Thoracic aorta (tissue), 2 donors: ENCODE data around the gene RDH5. TPM values are rescaled to one million over a fixed set of nuclear protein-coding genes. Genes with fewer than 3 reads are reported as not detected.

ENCODE experiments used
- ATAC-seq: fragments of 150-250 bp; one replicate; pipeline ENCODE4 v1.8.0; 2017; ENCODE audit warnings: low read depth; ENCODE audit not compliant: insufficient number of reproducible peaks, low FRiP score
- DNase-seq: peaks from one replicate; pipeline ENCODE4 v3.0.0-alpha.2; 2020; ENCODE audit warnings: low spot score
- H3K27ac ChIP-seq, 2 donors: fragments of 200-600 bp; sonication (generic); 1 replicate in 1 of 2; 2 replicates in 1 of 2; pipeline ENCODE4 v1.5.1; 2016; ENCODE audit warnings: mild to moderate bottlenecking in 2 of 2, moderate library complexity in 2 of 2
- H3K27me3 ChIP-seq: fragments of 200-600 bp; sonication (generic); replicated peaks from 2 replicates; pipeline ENCODE4 v1.6.0; 2016; ENCODE audit warnings: mild to moderate bottlenecking; ENCODE audit not compliant: insufficient read depth
- H3K36me3 ChIP-seq: fragments of 200-600 bp; sonication (generic); one replicate; pipeline ENCODE4 v1.5.1; 2016
- H3K4me1 ChIP-seq, 2 donors: fragments of 200-600 bp; sonication (generic); 1 replicate in 1 of 2; 2 replicates in 1 of 2; pipeline versions ENCODE4 v1.5.1 to v1.6.0; 2016; ENCODE audit warnings: low read depth in 2 of 2, mild to moderate bottlenecking in 1 of 2; ENCODE audit not compliant: control insufficient read depth in 1 of 2
- H3K4me3 ChIP-seq: fragments of 200-600 bp; sonication (generic); 2 replicates; pipeline ENCODE4 v1.5.1; 2016; ENCODE audit warnings: mild to moderate bottlenecking
- H3K9me3 ChIP-seq: fragments of 200-600 bp; sonication (generic); 2 replicates; pipeline ENCODE4 v1.5.1; 2016
- total RNA-seq, 2 donors: library from RNA; depleted of rRNA; stranded (reverse); fragments of >200 nt; gene quantifications; one replicate each; pipeline versions ENCODE4 v1.1.0 to v1.2.3, GENCODE V29; 2016
- TF ChIP-seq, protein P1 (sequence below): fragments of 200-600 bp; sonication (generic); IDR thresholded peaks from one replicate; pipeline ENCODE4 v1.5.1; 2019; ENCODE audit warnings: antibody characterized with exemption

Gene RDH5
- total RNA-seq, 2 donors from 2014 or later = 24.4 to 29.5 TPM

DNA sequence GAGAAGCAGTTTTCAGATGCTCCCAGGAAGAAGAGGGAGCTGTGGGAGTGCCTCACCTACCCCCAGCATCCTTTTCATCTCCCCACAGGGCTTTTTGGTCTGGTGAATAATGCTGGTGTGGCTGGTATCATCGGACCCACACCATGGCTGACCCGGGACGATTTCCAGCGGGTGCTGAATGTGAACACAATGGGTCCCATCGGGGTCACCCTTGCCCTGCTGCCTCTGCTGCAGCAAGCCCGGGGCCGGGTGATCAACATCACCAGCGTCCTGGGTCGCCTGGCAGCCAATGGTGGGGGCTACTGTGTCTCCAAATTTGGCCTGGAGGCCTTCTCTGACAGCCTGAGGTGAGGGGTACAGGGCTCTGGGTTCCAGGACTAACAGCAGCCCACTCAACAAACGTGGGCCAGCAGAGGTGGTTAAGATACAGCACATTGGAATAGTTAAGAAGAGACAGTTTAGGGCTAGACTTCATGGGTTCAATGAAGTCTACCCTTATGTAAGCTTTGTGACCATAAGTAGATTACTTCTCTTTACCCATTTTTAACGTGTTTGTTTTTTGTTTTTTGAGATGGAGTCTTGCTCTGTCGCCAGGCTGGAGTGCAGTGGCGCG, 1.5 kb downstream of the RDH5 start:
- TF ChIP-seq, protein P1, sequence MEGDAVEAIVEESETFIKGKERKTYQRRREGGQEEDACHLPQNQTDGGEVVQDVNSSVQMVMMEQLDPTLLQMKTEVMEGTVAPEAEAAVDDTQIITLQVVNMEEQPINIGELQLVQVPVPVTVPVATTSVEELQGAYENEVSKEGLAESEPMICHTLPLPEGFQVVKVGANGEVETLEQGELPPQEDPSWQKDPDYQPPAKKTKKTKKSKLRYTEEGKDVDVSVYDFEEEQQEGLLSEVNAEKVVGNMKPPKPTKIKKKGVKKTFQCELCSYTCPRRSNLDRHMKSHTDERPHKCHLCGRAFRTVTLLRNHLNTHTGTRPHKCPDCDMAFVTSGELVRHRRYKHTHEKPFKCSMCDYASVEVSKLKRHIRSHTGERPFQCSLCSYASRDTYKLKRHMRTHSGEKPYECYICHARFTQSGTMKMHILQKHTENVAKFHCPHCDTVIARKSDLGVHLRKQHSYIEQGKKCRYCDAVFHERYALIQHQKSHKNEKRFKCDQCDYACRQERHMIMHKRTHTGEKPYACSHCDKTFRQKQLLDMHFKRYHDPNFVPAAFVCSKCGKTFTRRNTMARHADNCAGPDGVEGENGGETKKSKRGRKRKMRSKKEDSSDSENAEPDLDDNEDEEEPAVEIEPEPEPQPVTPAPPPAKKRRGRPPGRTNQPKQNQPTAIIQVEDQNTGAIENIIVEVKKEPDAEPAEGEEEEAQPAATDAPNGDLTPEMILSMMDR = no peak
- no peaks in the 10 kb centered on the region for H3K9me3 ChIP-seq
- peaks cover 20% of the 10 kb centered on the region for H3K36me3 ChIP-seq
- H3K27me3 ChIP-seq = no peaks in the 10 kb centered on the region
- peaks cover 47 to 96% of the 10 kb centered on the region in 2 donors for H3K4me1 ChIP-seq
- ATAC-seq (no peak), DNase-seq (no peak)
- peak overlapping the region; percentile 90 to 92 for H3K27ac ChIP-seq
- H3K4me3 ChIP-seq = peak overlapping the region; percentile 54

DNA sequence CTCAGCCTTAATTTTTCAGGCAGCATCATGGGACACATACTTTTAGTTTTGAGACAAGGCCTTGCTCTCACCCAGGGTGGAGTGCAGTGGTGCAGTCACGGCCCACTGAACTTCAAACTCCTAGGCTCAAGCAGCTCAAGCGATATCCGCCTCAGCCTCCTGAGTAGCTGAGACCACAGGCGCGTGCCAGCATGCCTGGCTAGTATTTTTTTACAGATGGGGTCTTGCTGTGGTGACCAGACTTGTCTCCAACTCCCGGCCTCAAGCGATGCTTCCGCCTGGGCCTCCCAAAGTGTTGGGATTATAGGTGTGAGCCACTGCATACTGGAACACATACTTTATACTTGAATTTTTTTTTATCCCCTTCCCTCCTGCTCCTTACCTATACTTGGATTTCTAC, 2.8 kb downstream of the RDH5 start:
- peaks cover 45 to 95% of the 10 kb centered on the region in 2 donors for H3K4me1 ChIP-seq
- H3K9me3 ChIP-seq = no peaks in the 10 kb centered on the region
- H3K4me3 ChIP-seq = no peak overlapping the region
- DNase-seq (no peak), ATAC-seq (no peak)
- no peaks in the 10 kb centered on the region for H3K27me3 ChIP-seq
- H3K27ac ChIP-seq = peak overlapping the region; percentile 21 to 92
- TF ChIP-seq, protein P1 = no peak
- H3K36me3 ChIP-seq = peaks cover 21% of the 10 kb centered on the region

DNA sequence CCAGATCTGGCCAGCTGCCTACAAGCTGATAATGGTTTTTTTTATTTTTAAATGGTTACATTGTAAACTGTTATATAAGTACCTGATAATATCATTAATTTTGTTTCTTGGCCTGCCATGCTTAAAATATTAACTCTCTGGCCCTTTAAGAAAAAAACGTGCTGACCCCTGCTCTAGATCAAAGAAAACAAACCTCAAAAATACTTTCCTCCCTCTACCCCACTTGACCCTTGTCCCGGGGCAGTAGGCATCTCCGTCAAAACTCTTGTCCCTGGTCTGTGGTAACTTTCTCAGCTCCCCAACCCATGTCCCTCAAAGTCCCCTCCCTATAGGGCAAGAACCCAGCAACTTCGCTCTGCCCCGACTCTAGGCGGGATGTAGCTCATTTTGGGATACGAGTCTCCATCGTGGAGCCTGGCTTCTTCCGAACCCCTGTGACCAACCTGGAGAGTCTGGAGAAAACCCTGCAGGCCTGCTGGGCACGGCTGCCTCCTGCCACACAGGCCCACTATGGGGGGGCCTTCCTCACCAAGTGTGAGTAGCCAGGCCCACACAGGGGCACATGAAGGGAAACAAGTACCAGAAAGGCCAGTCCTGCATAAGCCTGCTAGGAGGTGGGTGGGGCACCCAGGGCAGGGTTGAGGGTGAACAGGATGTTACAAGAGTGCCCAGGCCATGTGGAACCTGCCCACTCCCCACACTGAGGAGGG, 3.5 kb downstream of the RDH5 start:
- Histone ChIP-seq H3K4me3 (no peak overlapping the region), H3K9me3 (no peaks in the 10 kb centered on the region), H3K4me1 (peaks cover 37 to 88% of the 10 kb centered on the region in 2 donors), H3K27me3 (no peaks in the 10 kb centered on the region), H3K27ac (peak overlapping the region; percentile 1 to 92), H3K36me3 (peaks cover 21% of the 10 kb centered on the region)
- no peak for ATAC-seq
- TF ChIP-seq, protein P1 = no peak
- DNase-seq = no peak

DNA sequence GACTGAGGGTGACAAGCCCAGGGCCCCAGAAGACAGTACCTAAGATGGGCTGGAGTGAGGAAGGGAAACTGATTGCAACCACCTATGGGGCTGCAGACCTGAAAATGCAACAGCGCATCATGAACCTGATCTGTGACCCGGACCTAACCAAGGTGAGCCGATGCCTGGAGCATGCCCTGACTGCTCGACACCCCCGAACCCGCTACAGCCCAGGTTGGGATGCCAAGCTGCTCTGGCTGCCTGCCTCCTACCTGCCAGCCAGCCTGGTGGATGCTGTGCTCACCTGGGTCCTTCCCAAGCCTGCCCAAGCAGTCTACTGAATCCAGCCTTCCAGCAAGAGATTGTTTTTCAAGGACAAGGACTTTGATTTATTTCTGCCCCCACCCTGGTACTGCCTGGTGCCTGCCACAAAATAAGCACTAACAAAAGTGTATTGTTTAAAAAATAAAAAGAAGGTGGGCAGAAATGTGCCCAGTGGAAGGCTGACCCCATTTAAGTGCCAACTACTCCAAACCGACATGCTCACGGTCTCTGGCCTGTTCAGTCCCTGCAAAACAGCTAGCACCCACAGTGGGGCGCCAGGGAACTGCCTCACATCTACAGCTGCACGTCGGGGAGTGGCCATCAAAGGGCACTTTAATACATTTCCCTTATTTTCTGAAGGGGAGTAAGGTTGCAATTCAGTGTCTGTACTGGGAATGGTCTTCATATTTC, 4.2 kb downstream of the RDH5 start:
- DNase-seq (no peak), ATAC-seq (no peak)
- TF ChIP-seq, protein P1 = peak; percentile 57
- Histone ChIP-seq H3K27ac (peak overlapping the region in 1 of 2 donors; percentile 92), H3K4me1 (peaks cover 30 to 81% of the 10 kb centered on the region in 2 donors), H3K4me3 (no peak overlapping the region), H3K9me3 (no peaks in the 10 kb centered on the region), H3K36me3 (peaks cover 21% of the 10 kb centered on the region), H3K27me3 (no peaks in the 10 kb centered on the region)

DNA sequence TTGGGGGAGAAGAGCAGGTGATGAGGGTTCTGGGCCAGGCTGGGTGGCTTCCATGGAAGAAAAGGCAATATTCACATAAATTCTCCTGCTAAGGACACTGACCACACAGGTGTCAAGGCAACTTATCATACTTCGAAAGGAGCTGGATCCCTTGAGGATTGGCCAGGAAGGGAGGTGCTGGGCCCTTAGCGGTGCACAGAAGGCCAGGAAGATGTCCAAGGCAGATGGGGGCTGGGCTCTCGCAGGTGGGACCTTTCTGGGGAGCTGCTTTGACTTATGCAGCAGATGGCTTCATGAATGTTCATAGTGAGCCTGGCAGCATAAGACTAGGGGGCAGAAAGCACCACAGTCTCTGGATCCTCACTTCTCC, 4.7 kb downstream of the RDH5 start:
- H3K9me3 ChIP-seq = no peaks in the 10 kb centered on the region
- peaks cover 25 to 79% of the 10 kb centered on the region in 2 donors for H3K4me1 ChIP-seq
- no peak for DNase-seq
- ATAC-seq = no peak
- H3K27me3 ChIP-seq = no peaks in the 10 kb centered on the region
- TF ChIP-seq, protein P1 = no peak
- H3K27ac ChIP-seq = no peak overlapping the region
- peaks cover 21% of the 10 kb centered on the region for H3K36me3 ChIP-seq
- H3K4me3 ChIP-seq = no peak overlapping the region
